ENCODE results near the gene SAP30BP.

- TF ChIP-seq, protein P1, sequence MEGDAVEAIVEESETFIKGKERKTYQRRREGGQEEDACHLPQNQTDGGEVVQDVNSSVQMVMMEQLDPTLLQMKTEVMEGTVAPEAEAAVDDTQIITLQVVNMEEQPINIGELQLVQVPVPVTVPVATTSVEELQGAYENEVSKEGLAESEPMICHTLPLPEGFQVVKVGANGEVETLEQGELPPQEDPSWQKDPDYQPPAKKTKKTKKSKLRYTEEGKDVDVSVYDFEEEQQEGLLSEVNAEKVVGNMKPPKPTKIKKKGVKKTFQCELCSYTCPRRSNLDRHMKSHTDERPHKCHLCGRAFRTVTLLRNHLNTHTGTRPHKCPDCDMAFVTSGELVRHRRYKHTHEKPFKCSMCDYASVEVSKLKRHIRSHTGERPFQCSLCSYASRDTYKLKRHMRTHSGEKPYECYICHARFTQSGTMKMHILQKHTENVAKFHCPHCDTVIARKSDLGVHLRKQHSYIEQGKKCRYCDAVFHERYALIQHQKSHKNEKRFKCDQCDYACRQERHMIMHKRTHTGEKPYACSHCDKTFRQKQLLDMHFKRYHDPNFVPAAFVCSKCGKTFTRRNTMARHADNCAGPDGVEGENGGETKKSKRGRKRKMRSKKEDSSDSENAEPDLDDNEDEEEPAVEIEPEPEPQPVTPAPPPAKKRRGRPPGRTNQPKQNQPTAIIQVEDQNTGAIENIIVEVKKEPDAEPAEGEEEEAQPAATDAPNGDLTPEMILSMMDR (IDR thresholded peaks at IDR 0.05) = no peak
- TF ChIP-seq POLR2A (IDR thresholded peaks at IDR 0.05) = no peak
- no peak for TF ChIP-seq POLR2AphosphoS5 (IDR thresholded peaks at IDR 0.05)
Observed at GRCh38 chr17:75703191-75703590, 36.1 kb downstream of the SAP30BP start.
